ENCODE measurements around the gene TRUB2. TPM values are rescaled to one million over a fixed set of nuclear protein-coding genes. Genes with fewer than 3 reads are reported as not detected.
A peak's percentile ranks its signal among the peaks of the same experiment; 100 is the strongest.

The TRUB2 gene
- total and polyA plus RNA-seq, 2 of the 13 experiments (the other 11 are each of a cell fraction or from before 2014, with no cell fraction given) = 22.3 to 41.2 TPM

DNA sequence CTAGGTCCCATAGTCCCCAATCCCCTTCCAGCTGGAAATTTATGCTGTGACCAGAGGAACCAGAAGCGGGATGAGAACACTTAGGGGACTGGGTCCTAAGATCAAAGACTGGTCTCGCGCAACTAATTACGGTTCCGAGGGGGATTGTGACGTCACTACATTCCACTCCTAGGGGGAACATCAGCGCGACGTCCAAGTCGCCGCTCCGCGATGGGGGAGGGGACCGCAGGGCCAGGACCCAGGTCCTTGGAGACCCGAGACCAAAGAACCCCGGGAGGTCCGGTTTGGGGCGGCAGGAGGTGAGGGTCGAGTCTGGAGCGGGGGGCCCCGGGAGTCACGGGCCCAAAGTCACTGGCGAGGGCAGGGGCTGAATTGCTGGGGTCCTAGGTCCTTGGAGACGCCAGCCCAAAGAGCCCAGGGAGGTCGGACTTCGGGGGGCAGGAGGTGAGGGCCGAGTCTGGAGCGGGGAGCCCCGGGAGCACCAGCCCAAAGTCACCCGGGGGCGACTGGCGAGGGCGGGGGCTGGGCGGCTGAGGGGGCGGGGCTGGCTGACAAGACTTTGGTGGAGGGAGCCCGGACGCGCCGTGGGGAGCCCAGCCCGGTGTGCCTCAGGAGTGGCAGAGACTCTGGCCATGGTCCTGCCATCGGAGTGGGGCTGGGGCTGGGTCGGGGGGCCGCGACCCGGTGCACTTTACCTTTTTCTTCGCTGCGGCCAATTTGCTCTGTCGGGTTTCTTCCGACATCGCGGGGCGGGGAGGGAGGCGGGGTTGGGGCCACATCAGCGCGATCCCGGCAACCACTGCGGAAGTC, 46.8 kb downstream of the TRUB2 start, which contains the start of gene GOLGA2 (continued):
- TF ChIP-seq, protein P1, sequence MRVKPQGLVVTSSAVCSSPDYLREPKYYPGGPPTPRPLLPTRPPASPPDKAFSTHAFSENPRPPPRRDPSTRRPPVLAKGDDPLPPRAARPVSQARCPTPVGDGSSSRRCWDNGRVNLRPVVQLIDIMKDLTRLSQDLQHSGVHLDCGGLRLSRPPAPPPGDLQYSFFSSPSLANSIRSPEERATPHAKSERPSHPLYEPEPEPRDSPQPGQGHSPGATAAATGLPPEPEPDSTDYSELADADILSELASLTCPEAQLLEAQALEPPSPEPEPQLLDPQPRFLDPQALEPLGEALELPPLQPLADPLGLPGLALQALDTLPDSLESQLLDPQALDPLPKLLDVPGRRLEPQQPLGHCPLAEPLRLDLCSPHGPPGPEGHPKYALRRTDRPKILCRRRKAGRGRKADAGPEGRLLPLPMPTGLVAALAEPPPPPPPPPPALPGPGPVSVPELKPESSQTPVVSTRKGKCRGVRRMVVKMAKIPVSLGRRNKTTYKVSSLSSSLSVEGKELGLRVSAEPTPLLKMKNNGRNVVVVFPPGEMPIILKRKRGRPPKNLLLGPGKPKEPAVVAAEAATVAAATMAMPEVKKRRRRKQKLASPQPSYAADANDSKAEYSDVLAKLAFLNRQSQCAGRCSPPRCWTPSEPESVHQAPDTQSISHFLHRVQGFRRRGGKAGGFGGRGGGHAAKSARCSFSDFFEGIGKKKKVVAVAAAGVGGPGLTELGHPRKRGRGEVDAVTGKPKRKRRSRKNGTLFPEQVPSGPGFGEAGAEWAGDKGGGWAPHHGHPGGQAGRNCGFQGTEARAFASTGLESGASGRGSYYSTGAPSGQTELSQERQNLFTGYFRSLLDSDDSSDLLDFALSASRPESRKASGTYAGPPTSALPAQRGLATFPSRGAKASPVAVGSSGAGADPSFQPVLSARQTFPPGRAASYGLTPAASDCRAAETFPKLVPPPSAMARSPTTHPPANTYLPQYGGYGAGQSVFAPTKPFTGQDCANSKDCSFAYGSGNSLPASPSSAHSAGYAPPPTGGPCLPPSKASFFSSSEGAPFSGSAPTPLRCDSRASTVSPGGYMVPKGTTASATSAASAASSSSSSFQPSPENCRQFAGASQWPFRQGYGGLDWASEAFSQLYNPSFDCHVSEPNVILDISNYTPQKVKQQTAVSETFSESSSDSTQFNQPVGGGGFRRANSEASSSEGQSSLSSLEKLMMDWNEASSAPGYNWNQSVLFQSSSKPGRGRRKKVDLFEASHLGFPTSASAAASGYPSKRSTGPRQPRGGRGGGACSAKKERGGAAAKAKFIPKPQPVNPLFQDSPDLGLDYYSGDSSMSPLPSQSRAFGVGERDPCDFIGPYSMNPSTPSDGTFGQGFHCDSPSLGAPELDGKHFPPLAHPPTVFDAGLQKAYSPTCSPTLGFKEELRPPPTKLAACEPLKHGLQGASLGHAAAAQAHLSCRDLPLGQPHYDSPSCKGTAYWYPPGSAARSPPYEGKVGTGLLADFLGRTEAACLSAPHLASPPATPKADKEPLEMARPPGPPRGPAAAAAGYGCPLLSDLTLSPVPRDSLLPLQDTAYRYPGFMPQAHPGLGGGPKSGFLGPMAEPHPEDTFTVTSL (CRISPR knock-in tag; IDR thresholded peaks at IDR 0.05; ENCODE audit: borderline replicate concordance) = 0 out of 2 replicates have a peak, but pooled peaks have one; percentile 27
- no peak for TF ChIP-seq ZNF24 (IDR thresholded peaks at IDR 0.05)
- no peak for TF ChIP-seq GMEB2 (CRISPR knock-in tag; IDR thresholded peaks at IDR 0.05; ENCODE audit: low read depth)
- no peak for TF ChIP-seq ZBTB7B (CRISPR knock-in tag; IDR thresholded peaks at IDR 0.05)
- no peak for TF ChIP-seq HNRNPLL (IDR thresholded peaks at IDR 0.05; ENCODE audit: low read depth, low read length, poor library complexity, severe bottlenecking)
- TF ChIP-seq ZNF326 (CRISPR knock-in tag; IDR thresholded peaks at IDR 0.05; ENCODE audit: borderline replicate concordance) = no peak
- TF ChIP-seq TEAD3 (CRISPR knock-in tag; optimal IDR thresholded peaks at IDR 0.05; ENCODE audit: borderline replicate concordance) = peak; percentile 54
- TF ChIP-seq CSRNP2 (CRISPR knock-in tag; conservative IDR thresholded peaks at IDR 0.05; ENCODE audit: low read depth) = no peak
- TF ChIP-seq MTERF4 (CRISPR knock-in tag; IDR thresholded peaks at IDR 0.05) = peak; percentile 32; the same call in 1 of the 2 replicates
- TF ChIP-seq FLYWCH1 (CRISPR knock-in tag; IDR thresholded peaks at IDR 0.05) = no peak
- no peak for TF ChIP-seq ZNF205 (CRISPR knock-in tag; IDR thresholded peaks at IDR 0.05)
- TF ChIP-seq MAZ (IDR thresholded peaks at IDR 0.05; ENCODE audit: borderline replicate concordance, low read depth, low read length) = 0 out of 2 replicates have a peak, but pooled peaks have one; percentile 12
- TF ChIP-seq MAZ (CRISPR knock-in tag; IDR thresholded peaks at IDR 0.05; ENCODE audit: low read depth) = no peak
- no peak for TF ChIP-seq PHF21A (CRISPR knock-in tag; IDR thresholded peaks at IDR 0.05)
- TF ChIP-seq ZNF20 (CRISPR knock-in tag; IDR thresholded peaks at IDR 0.05) = no peak
- TF ChIP-seq, protein P2, sequence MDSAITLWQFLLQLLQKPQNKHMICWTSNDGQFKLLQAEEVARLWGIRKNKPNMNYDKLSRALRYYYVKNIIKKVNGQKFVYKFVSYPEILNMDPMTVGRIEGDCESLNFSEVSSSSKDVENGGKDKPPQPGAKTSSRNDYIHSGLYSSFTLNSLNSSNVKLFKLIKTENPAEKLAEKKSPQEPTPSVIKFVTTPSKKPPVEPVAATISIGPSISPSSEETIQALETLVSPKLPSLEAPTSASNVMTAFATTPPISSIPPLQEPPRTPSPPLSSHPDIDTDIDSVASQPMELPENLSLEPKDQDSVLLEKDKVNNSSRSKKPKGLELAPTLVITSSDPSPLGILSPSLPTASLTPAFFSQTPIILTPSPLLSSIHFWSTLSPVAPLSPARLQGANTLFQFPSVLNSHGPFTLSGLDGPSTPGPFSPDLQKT (CRISPR knock-in tag; IDR thresholded peaks at IDR 0.05; ENCODE audit: borderline replicate concordance) = no peak
- TF ChIP-seq CHD2 (IDR thresholded peaks at IDR 0.05; ENCODE audit: low read depth, low read length) = no peak
- TF ChIP-seq GZF1 (CRISPR knock-in tag; IDR thresholded peaks at IDR 0.05) = no peak
